ENCODE data around the gene FAM107B. TPM values are rescaled to one million over a fixed set of nuclear protein-coding genes. Genes with fewer than 3 reads are reported as not detected.

The FAM107B gene
- total and polyA plus RNA-seq, 2 of the 8 experiments (the other 6 are each of a cell fraction or from before 2014, with no cell fraction given), result 7.5 to 28.1 TPM

- H2BK120ac ChIP-seq (replicated peaks; ENCODE audit: low read depth, low read length), result no peak overlapping the region
- no peak overlapping the region for H4K8ac ChIP-seq (ENCODE audit: extremely low read depth, insufficient read depth, low read length)
- ChIA-PET POLR2A (ENCODE audit: partially characterized antibody) (no interaction called here), CTCF (ENCODE audit: partially characterized antibody) (no interaction called here)
- H4K20me1 ChIP-seq (replicated peaks in 1 of 2; ENCODE audit: control insufficient read depth in 1 of 2, insufficient read depth in 2 of 2, low read length in 2 of 2), result no peaks in the 10 kb centered on the region
- H3K27ac ChIP-seq (ENCODE audit: low read depth, low read length), result no peak overlapping the region
- H2BK5ac ChIP-seq (ENCODE audit: low read depth, low read length), result no peak overlapping the region
- no peak for DNase-seq (ENCODE audit: low read depth in 1 of 2, low spot score in 2 of 2)
- H2AK5ac ChIP-seq (ENCODE audit: low read depth, low read length), result no peak overlapping the region
- H4K91ac ChIP-seq (replicated peaks; ENCODE audit: insufficient read length, low read length), result no peak overlapping the region
- H3K79me1 ChIP-seq (ENCODE audit: low read depth, low read length), result no peaks in the 10 kb centered on the region
- no peak overlapping the region for H3K4ac ChIP-seq (replicated peaks; ENCODE audit: insufficient read length, low read depth, low read length)
- H4K5ac ChIP-seq (ENCODE audit: insufficient read length, low read depth, low read length), result no peak overlapping the region
- no peak overlapping the region for H2AFZ ChIP-seq (ENCODE audit: low read length)
- no peaks in the 10 kb centered on the region; a peak in 1 of 7 replicates for H3K27me3 ChIP-seq (replicated peaks in 1 of 4; ENCODE audit: control insufficient read depth in 3 of 4, extremely low read depth in 1 of 4, insufficient read depth in 3 of 4, low read length in 3 of 4)
- no peak overlapping the region for H3K56ac ChIP-seq (replicated peaks; ENCODE audit: insufficient read length, low read depth, low read length)
- no peak overlapping the region for H2BK20ac ChIP-seq (ENCODE audit: low read length)
- H3K9me3 ChIP-seq (ENCODE audit: insufficient read depth in 2 of 2, low read depth in 1 of 2, low read length in 1 of 2), result no peaks in the 10 kb centered on the region
- H2BK12ac ChIP-seq (ENCODE audit: low read depth, low read length), result no peak overlapping the region
- no peak for FAIRE-seq
- no peak overlapping the region for H3K9ac ChIP-seq (replicated peaks in 1 of 4; ENCODE audit: extremely low read depth in 1 of 4, low read depth in 3 of 4, low read length in 3 of 4)
- no peak overlapping the region for H3K18ac ChIP-seq (ENCODE audit: extremely low read depth, low read length)
- no peak overlapping the region for H3K14ac ChIP-seq (ENCODE audit: insufficient read length)
- no peak overlapping the region for H3K4me3 ChIP-seq (ENCODE audit: extremely low read depth in 1 of 4, insufficient read depth in 2 of 4, low read depth in 3 of 4, low read length in 4 of 4)
- no peak overlapping the region for H3K4me2 ChIP-seq (ENCODE audit: insufficient read depth in 1 of 2, low read depth in 2 of 2, low read length in 2 of 2)
- no peaks in the 10 kb centered on the region for H3K23me2 ChIP-seq (ENCODE audit: low read depth, low read length)
- H3K4me1 ChIP-seq (replicated peaks in 1 of 4; ENCODE audit: control insufficient read depth in 3 of 4, insufficient read depth in 4 of 4, low read length in 3 of 4), result no peaks in the 10 kb centered on the region
- H2BK15ac ChIP-seq (ENCODE audit: low read length), result no peak overlapping the region
- WGBS, 2 experiments (ENCODE audit: extremely low coverage in 1 of 2, insufficient coverage in 1 of 2, insufficient read length in 1 of 2, insufficient replicate concordance in 2 of 2, low coverage in 1 of 2, low lambda C conversion rate in 2 of 2, missing lambda C conversion rate in 1 of 2), result 88% methylated on average over 5 of the region's 5 CpGs; no CpG with 5 or more reads in 1 of the 2 experiments
- H3K23ac ChIP-seq (ENCODE audit: insufficient read length), result no peak overlapping the region
- H3K36me3 ChIP-seq (ENCODE audit: control insufficient read depth in 2 of 4, insufficient read depth in 4 of 4, low read length in 3 of 4), result no peaks in the 10 kb centered on the region
- no peaks in the 10 kb centered on the region for H3K79me2 ChIP-seq (ENCODE audit: control insufficient read depth in 1 of 2, insufficient read depth in 2 of 2, low read length in 2 of 2)
- no peak for TF ChIP-seq EP300 (IDR thresholded peaks at IDR 0.05; ENCODE audit: borderline replicate concordance in 1 of 2, low read depth in 2 of 2, low read length in 2 of 2)
- no peak for TF ChIP-seq CREB1 (IDR thresholded peaks at IDR 0.05)
- TF ChIP-seq CEBPB (IDR thresholded peaks at IDR 0.05; ENCODE audit: low read depth, low read length), result no peak
- TF ChIP-seq KDM4A (IDR thresholded peaks at IDR 0.05; ENCODE audit: low read depth, low read length, severe bottlenecking), result no peak
- TF ChIP-seq CBX5 (IDR thresholded peaks at IDR 0.05; ENCODE audit: low read depth, low read length), result no peak
- TF ChIP-seq USF2 (IDR thresholded peaks at IDR 0.05; ENCODE audit: low read length), result no peak
- no peak for TF ChIP-seq ATF3 (IDR thresholded peaks at IDR 0.05; ENCODE audit: insufficient read depth, low read depth, low read length)
- no peak for TF ChIP-seq BACH1 (IDR thresholded peaks at IDR 0.05; ENCODE audit: low read length)
- TF ChIP-seq ASH2L (IDR thresholded peaks at IDR 0.05; ENCODE audit: low read length), result no peak
- no peak for TF ChIP-seq CBX8 (IDR thresholded peaks at IDR 0.05; ENCODE audit: borderline replicate concordance, low read depth, low read length)
- TF ChIP-seq RFX5 (IDR thresholded peaks at IDR 0.05; ENCODE audit: borderline replicate concordance, low read depth, low read length), result no peak
- TF ChIP-seq SP2 (IDR thresholded peaks at IDR 0.05; ENCODE audit: low read length), result no peak
- TF ChIP-seq RNF2 (IDR thresholded peaks at IDR 0.05; ENCODE audit: borderline replicate concordance, low read depth, low read length, missing control alignments, poor library complexity, severe bottlenecking), result no peak
Observed at GRCh38 chr10:14688606-14689005, 86.1 kb downstream of the FAM107B start.

All from H1 (cell line).